Fibroblast of mammary gland (primary cell): ENCODE measurements around the gene FBLN2.

Experiments used
- DNase-seq: peaks from one replicate; pipeline ENCODE4 v3.0.0-alpha.2; 2010; ENCODE audit warnings: low read depth
- H3K4me3 ChIP-seq: 2 replicates; pipeline ENCODE4 v1.5.1; 2011; ENCODE audit warnings: low read depth, mild to moderate bottlenecking, low read length, moderate library complexity; ENCODE audit not compliant: control insufficient read depth
- TF ChIP-seq, protein P1 (sequence below): conservative IDR thresholded peaks from 2 replicates; pipeline ENCODE4 v1.5.1; 2011; ENCODE audit warnings: low read depth, low read length, inconsistent platforms; ENCODE audit not compliant: control insufficient read depth, insufficient read depth

FBLN2 gene

GRCh38 chr3:13513913-13514517 is 34.9 kb upstream of the FBLN2 start:
- TF ChIP-seq, protein P1, sequence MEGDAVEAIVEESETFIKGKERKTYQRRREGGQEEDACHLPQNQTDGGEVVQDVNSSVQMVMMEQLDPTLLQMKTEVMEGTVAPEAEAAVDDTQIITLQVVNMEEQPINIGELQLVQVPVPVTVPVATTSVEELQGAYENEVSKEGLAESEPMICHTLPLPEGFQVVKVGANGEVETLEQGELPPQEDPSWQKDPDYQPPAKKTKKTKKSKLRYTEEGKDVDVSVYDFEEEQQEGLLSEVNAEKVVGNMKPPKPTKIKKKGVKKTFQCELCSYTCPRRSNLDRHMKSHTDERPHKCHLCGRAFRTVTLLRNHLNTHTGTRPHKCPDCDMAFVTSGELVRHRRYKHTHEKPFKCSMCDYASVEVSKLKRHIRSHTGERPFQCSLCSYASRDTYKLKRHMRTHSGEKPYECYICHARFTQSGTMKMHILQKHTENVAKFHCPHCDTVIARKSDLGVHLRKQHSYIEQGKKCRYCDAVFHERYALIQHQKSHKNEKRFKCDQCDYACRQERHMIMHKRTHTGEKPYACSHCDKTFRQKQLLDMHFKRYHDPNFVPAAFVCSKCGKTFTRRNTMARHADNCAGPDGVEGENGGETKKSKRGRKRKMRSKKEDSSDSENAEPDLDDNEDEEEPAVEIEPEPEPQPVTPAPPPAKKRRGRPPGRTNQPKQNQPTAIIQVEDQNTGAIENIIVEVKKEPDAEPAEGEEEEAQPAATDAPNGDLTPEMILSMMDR = no peak
- H3K4me3 ChIP-seq = no peak overlapping the region
- DNase-seq = no peak

GRCh38 chr3:13514639-13515435 is 34.1 kb upstream of the FBLN2 start:
- TF ChIP-seq, protein P1 = no peak
- H3K4me3 ChIP-seq = no peak overlapping the region
- no peak for DNase-seq

DNA sequence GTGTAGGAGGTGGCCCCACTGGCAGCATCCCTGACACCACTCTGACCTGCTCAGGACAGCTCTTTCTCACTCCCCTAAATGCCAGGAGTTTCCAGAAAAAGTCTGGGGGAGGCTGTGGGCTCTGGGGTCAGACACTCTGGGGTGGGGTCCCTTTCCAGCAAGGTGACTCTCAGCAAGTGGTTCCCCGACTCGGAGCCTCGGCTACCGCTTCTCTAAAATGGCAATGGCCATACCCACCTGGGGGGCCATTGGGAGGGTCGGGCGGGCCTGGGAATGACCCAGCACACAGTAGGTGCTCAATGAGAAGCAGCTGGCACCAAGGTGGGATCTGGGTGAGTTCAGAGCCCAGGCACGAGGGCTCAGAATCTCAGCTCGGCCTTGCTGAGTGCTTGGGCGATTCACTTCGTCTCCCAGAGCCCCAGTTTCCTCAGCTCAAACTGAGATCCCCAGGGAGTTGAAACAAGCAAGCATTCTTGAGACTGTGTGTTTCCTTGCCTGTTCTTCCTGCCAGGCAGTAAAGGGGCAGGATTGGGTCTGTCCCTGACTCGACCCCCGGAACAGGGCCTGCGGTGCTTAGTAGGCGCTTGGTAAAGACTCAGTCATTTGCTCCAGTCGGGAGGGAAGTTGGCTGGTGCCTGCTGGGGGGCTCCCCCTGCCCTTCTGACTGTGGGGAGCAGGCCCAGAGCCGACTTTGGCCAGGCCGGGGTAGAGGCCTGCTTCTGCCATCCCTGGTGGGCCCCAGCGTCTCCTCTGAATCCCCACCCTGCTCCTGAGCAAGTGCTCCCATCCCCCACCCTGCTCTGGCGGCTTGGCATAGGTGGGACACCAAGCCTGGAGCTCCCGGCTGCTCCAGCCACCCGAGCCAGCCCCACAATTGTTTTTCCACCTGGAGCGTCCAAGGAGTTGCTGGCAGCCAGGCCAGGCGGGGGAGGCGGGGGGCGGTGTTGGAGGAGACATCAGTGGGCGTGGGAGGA is 32.9 kb upstream of the FBLN2 start:
- H3K4me3 ChIP-seq = no peak overlapping the region
- no peak for DNase-seq
- TF ChIP-seq, protein P1 = no peak

- DNase-seq = no peak
- TF ChIP-seq, protein P1 = no peak
Measured at GRCh38 chr3:13516760-13517135, 32.2 kb upstream of the FBLN2 start.

DNA sequence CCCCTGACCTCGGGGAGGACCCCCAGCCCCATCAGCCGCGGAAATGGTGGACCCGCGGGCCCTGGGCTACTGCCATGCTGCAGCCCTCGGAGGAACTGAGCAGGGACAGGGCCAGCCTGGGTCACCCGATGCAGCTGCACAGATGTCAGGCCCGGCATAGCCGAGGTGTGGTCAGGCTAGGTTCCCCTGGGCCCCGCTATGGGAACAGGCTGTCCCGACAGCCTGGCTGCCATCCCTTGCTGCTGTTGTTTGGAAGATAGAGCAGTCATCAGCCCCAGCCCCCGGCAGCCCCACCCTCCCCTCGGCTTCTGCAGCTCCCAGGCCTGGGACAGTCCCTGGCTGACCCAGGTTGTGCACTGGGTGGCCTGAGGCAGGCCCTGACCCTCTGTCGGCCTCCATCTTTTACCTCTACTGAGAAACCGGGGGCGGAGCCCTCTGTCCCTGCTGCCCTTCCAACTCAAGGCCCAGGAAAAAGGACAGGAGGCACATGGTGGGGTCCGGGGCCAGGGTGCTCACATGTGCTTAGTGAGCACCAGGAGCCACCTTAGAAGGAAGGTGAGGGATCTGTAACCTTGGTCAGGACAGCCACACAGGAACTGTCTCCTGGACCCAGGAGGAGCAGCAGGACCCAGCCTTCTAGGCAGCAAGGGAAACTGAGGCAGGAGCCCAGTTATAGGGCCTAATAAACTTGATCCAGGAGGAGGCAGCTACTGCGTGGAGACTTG is 31.5 kb upstream of the FBLN2 start:
- TF ChIP-seq, protein P1 = no peak
- H3K4me3 ChIP-seq = no peak overlapping the region
- no peak for DNase-seq

More at GRCh38 chr3:13516760-13517135, 32.2 kb upstream of the FBLN2 start:
- H3K4me3 ChIP-seq = no peak overlapping the region

GRCh38 chr3:13518516-13518953 is 30.4 kb upstream of the FBLN2 start:
- H3K4me3 ChIP-seq = no peak overlapping the region
- DNase-seq = no peak
- TF ChIP-seq, protein P1 = no peak
